Measurements from ENCODE around the gene SPSB3. TPM values are rescaled to one million over a fixed set of nuclear protein-coding genes. Genes with fewer than 3 reads are reported as not detected.
"Not testable (repeated sequence)": the region's sequence is repeated elsewhere in the genome, so short reads cannot be mapped to it uniquely, and the experiment has no call there.

SPSB3 gene
- total and polyA plus RNA-seq, 2 experiments from 2014 or later, result 96.4 to 101 TPM

DNA sequence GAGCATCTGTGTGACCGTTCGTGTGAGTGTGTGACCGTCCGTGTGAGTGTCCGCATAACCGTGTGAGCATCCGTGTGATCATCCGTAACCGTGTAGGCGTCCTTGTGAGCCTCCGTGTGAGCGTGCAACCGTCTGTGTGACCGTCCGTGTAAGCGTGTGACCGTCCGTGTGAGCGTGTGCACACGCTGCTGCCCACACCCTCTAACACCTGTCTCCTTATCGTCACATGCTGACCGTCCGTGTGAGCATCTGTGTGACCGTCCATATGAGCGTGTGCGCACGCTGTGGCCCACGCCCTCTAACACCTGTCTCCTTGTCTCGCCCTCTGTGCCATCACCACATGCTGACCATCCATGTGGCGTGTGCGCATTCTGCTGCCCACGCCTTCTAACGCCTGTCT lies 42.1 kb downstream of the SPSB3 start:
- Histone ChIP-seq H3K9me3 (ENCODE audit: low read depth) (no peaks in the 10 kb centered on the region), H3K4me3 (no peak overlapping the region), H3K4me1 (ENCODE audit: low read depth) (no peaks in the 10 kb centered on the region), H3K36me3 (peaks cover 4% of the 10 kb centered on the region), H3K27ac (no peak overlapping the region), H3K27me3 (no peaks in the 10 kb centered on the region)
- no peak for DNase-seq (ENCODE audit: low read depth in 1 of 2, low spot score in 1 of 2)
- TF ChIP-seq, protein P1, sequence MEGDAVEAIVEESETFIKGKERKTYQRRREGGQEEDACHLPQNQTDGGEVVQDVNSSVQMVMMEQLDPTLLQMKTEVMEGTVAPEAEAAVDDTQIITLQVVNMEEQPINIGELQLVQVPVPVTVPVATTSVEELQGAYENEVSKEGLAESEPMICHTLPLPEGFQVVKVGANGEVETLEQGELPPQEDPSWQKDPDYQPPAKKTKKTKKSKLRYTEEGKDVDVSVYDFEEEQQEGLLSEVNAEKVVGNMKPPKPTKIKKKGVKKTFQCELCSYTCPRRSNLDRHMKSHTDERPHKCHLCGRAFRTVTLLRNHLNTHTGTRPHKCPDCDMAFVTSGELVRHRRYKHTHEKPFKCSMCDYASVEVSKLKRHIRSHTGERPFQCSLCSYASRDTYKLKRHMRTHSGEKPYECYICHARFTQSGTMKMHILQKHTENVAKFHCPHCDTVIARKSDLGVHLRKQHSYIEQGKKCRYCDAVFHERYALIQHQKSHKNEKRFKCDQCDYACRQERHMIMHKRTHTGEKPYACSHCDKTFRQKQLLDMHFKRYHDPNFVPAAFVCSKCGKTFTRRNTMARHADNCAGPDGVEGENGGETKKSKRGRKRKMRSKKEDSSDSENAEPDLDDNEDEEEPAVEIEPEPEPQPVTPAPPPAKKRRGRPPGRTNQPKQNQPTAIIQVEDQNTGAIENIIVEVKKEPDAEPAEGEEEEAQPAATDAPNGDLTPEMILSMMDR (IDR thresholded peaks at IDR 0.05; ENCODE audit: low read depth, low read length), result no peak

DNA sequence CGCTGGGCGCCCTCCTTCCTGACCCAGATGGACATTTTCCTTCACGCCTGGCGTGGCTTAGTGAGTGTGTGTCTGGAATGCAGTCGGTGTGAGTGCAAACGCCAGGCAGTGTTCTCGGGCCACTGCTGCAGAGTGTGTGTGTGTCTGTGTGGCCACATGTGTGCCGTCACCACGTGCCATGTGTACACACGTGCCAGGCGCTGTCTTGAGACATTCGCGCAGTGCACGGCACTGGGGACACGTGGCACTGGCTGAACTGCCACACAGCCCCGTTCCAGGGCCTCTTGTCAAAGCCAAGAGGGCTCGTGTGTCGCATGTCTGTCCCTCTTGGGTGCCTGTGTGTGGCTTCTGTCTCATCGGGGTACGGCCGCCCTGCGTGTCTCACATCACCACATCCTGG lies 47.6 kb downstream of the SPSB3 start:
- no peaks in the 10 kb centered on the region for H3K27me3 ChIP-seq
- peaks cover 10% of the 10 kb centered on the region for H3K36me3 ChIP-seq
- TF ChIP-seq, protein P1 (IDR thresholded peaks at IDR 0.05; ENCODE audit: low read depth, low read length), result no peak
- H3K4me3 ChIP-seq, result no peak overlapping the region
- H3K9me3 ChIP-seq (ENCODE audit: low read depth), result no peaks in the 10 kb centered on the region
- H3K4me1 ChIP-seq (ENCODE audit: low read depth), result no peaks in the 10 kb centered on the region
- H3K27ac ChIP-seq, result no peak overlapping the region
- DNase-seq (ENCODE audit: low read depth in 1 of 2, low spot score in 1 of 2), result no peak

DNA sequence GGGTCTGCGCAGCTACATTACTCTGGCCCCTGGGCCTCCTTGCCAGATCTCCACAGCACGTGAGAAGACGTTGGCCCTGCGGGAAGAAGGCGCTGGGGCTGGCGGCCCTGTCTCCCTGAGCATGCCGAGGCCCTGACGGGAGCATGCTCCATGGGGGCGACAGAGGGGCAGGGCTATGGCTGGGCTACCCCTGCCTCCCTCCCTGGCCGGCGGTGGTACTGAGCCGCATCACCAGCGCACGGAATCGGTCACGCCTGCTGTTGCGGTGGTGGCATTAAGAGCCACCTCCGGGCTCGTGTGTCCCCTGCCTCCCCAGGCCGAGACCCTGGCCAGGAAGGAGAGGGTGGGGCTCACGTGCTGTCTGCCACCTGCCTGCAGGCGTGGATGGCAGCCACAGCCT lies 48.2 kb downstream of the SPSB3 start:
- DNase-seq (ENCODE audit: low read depth in 1 of 2, low spot score in 1 of 2), result no peak
- Histone ChIP-seq H3K36me3 (peaks cover 14% of the 10 kb centered on the region), H3K4me1 (ENCODE audit: low read depth) (no peaks in the 10 kb centered on the region), H3K9me3 (ENCODE audit: low read depth) (no peaks in the 10 kb centered on the region), H3K4me3 (no peak overlapping the region), H3K27ac (no peak overlapping the region), H3K27me3 (no peaks in the 10 kb centered on the region)
- TF ChIP-seq, protein P1 (IDR thresholded peaks at IDR 0.05; ENCODE audit: low read depth, low read length), result no peak

DNA sequence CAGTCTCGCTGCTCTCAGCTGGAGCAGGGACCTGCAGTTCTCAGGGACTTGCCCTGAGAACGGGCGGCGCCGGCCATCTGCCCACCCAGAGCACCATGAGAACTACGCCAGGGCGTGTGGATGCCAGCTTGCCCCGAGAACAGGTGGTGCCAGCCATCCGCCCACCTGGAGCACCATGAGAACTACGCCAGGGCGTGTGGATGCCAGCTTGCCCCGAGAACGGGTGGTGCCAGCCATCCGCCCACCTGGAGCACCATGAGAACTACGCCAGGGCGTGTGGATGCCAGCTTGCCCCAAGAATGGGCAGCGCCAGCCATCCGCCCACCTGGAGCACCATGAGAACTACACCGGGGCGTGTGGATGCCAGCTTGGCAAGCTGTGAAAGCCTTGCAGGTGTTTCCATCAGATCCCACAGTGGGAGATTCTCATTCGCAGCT lies 49.8 kb downstream of the SPSB3 start:
- H3K4me3 ChIP-seq; H3K27me3 ChIP-seq; H3K4me1 ChIP-seq (ENCODE audit: low read depth); DNase-seq (ENCODE audit: low read depth in 1 of 2, low spot score in 1 of 2); H3K9me3 ChIP-seq (ENCODE audit: low read depth); H3K27ac ChIP-seq: not testable (repeated sequence)
- peaks cover 14% of the 10 kb centered on the region for H3K36me3 ChIP-seq

DNA sequence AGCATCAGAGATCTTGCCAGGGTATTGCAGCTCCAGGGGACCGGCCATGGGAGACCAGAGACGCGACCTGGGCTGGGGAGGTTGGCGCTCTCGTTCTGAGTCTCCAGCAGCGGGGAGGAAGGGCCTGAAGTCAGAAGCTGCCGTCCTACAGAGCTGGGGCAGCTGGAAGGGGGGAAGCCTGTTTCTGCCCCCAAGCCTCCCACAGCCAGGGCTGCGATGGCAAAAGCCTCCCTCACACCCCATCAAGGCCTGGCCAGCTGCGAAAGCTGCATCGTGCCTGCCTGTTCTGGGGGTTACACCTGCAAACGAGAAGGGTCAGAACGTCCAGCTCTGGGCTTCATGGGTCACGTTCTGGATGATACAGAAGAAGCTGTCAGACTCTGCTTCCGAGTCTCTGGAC lies 50.3 kb downstream of the SPSB3 start:
- Histone ChIP-seq H3K4me1 (ENCODE audit: low read depth) (no peaks in the 10 kb centered on the region), H3K27ac (no peak overlapping the region), H3K4me3 (no peak overlapping the region), H3K36me3 (peaks cover 14% of the 10 kb centered on the region), H3K27me3 (no peaks in the 10 kb centered on the region), H3K9me3 (ENCODE audit: low read depth) (no peaks in the 10 kb centered on the region)
- TF ChIP-seq, protein P1 (IDR thresholded peaks at IDR 0.05; ENCODE audit: low read depth, low read length), result no peak
- DNase-seq (ENCODE audit: low read depth in 1 of 2, low spot score in 1 of 2), result no peak

DNA sequence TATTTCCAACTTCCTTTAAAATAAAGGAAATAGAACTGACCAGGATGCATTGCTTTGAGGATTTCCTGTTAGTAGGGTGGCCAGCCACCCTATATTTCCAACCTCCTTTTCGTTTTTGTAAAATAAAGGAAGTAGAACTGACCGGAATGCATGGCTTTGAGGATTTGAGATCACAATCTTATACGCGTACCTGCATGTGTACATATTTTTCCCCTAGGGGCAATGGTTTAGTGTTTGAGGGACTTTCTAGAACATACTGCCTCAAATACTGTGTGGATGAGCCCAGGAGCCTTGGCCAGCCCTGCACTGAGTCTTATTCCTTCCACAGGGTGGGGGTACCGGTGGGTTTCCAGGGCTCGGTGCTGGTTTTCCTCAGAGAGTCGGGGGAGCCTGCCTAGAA lies 50.8 kb downstream of the SPSB3 start:
- no peaks in the 10 kb centered on the region for H3K9me3 ChIP-seq (ENCODE audit: low read depth)
- H3K4me1 ChIP-seq (ENCODE audit: low read depth), result no peaks in the 10 kb centered on the region
- H3K27me3 ChIP-seq, result no peaks in the 10 kb centered on the region
- H3K27ac ChIP-seq, result no peak overlapping the region
- H3K4me3 ChIP-seq, result no peak overlapping the region
- H3K36me3 ChIP-seq, result peaks cover 14% of the 10 kb centered on the region
- no peak for DNase-seq (ENCODE audit: low read depth in 1 of 2, low spot score in 1 of 2)
- TF ChIP-seq, protein P1 (IDR thresholded peaks at IDR 0.05; ENCODE audit: low read depth, low read length), result no peak
